SK-N-MC (cell line): Measurements from ENCODE around the gene TXNL4A.

Experiments used
- DNase-seq: peaks from one replicate; pipeline ENCODE4 v3.0.0-alpha.2; 2011; ENCODE audit warnings: low read depth, low spot score
- H3K27ac ChIP-seq: fragments of 200-600 bp; sonication (generic); 2 replicates; pipeline ENCODE4 v1.5.1; 2016; ENCODE audit warnings: mixed run types
- H3K36me3 ChIP-seq: fragments of 200-600 bp; sonication (generic); 2 replicates; pipeline ENCODE4 v1.6.1; 2017; ENCODE audit warnings: antibody characterized with exemption, low read length, mixed read lengths; ENCODE audit not compliant: insufficient read depth
- H3K4me3 ChIP-seq: fragments of 200-600 bp; sonication (generic); 2 replicates; pipeline ENCODE4 v1.5.1; 2016
- H3K9ac ChIP-seq: fragments of 200-600 bp; sonication (generic); 2 replicates; pipeline ENCODE4 v1.8.0; 2017; ENCODE audit warnings: mixed run types, mixed read lengths; ENCODE audit not compliant: insufficient read length
- H3K9me3 ChIP-seq: fragments of 200-600 bp; sonication (generic); 2 replicates; pipeline ENCODE4 v1.6.1; 2017; ENCODE audit warnings: low read depth, mild to moderate bottlenecking, antibody characterized with exemption, low read length, moderate library complexity, mixed read lengths
- EZH2 ChIP-seq: fragments of 200-600 bp; sonication (generic); IDR thresholded peaks from one replicate; pipeline ENCODE4 v1.6.1; 2017; ENCODE audit warnings: antibody characterized with exemption
- FOXP2 ChIP-seq: optimal IDR thresholded peaks from 2 replicates; pipeline ENCODE3; 2011; ENCODE audit warnings: mild to moderate bottlenecking, moderate library complexity; ENCODE audit not compliant: insufficient read depth; ENCODE audit errors: extremely low read length, control extremely low read depth
- POLR2AphosphoS5 ChIP-seq: IDR thresholded peaks from 2 replicates; pipeline ENCODE4 v1.6.1; 2012; ENCODE audit warnings: mild to moderate bottlenecking, low read depth, low read length, borderline replicate concordance

Gene TXNL4A

DNA sequence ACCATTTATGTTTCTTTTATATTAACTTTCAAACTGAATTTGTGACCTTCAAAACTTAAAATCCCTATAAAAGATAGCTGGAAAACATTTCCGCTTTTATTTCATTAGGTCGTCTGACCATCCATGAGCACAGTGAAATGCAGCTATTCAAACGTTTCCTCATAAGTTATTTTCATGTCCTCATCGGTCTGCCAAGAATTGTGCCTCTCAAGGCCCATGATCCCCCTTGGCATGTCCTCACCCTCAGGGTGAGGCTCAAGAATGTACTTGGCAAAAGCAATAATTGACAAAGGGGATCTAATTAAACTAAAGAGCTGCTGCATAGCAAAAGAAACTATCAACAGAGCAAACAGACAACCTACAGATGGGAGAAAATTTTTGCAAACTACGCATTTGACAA, 49.3 kb downstream of the TXNL4A start:
- Histone ChIP-seq H3K36me3 (peaks cover 37% of the 10 kb centered on the region), H3K9ac (no peak overlapping the region), H3K27ac (no peak overlapping the region), H3K9me3 (no peaks in the 10 kb centered on the region), H3K4me3 (no peak overlapping the region)
- DNase-seq = no peak
- TF ChIP-seq POLR2AphosphoS5 (no peak), EZH2 (no peak), FOXP2 (no peak)

DNA sequence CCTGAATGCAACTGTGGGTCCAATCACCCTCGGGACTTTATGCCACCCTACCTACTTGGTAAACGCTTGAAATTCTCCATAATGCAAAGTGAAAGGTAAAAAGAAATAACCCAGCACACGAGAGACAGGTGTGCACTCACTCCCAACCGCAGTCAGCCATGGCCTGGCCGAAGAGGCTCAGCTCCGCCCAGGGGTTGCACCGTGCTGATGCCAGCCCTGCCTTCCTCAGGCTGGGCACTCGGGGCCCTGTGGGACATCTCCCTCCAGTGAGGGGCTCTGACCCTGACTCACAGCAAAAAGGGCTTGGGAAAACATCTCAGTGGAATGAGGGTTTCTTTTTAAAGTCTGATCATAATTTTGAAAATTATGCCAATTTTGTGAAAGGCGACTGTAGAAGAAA, 50.2 kb downstream of the TXNL4A start:
- H3K36me3 ChIP-seq = peaks cover 37% of the 10 kb centered on the region
- H3K9ac ChIP-seq = no peak overlapping the region
- H3K27ac ChIP-seq = no peak overlapping the region
- no peak for DNase-seq
- no peaks in the 10 kb centered on the region for H3K9me3 ChIP-seq
- TF ChIP-seq POLR2AphosphoS5 (no peak), FOXP2 (no peak), EZH2 (no peak)
- no peak overlapping the region for H3K4me3 ChIP-seq

DNA sequence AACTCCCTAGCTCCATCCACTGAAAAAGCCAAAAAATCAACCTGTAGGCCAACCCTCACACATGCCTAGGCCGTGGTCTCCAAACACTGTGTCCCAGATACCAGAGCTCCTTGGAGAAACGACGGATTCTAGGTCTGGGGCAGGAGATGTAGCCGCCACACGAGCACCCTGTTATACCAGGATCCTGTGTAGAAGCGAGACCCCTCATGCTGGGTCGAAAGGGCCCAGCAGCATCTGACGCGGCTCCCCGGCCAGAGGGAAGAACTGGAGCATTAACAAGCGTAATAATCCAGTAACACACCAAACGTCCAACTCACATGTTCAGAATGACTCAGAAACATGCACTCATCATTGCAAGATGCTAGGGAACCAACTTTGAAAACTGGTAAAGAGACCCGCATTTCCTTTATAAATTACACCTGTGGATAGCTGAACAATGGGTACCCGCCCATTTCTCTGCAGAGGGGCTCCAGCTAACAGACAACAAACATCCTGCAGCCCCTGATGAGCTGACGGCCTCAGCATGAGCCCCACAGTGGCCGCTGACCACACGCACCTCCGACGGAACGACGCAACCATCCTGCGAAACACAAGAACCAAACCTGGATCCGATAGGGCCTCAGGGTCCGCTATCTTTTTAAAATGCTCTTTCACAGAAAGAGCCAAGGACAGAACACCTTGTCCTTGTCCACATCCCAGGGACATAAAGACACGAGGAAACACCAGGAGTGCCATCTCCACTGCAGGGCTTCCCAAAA, 51.1 kb downstream of the TXNL4A start:
- H3K27ac ChIP-seq = no peak overlapping the region
- H3K36me3 ChIP-seq = peaks cover 37% of the 10 kb centered on the region
- no peak overlapping the region for H3K4me3 ChIP-seq

DNA sequence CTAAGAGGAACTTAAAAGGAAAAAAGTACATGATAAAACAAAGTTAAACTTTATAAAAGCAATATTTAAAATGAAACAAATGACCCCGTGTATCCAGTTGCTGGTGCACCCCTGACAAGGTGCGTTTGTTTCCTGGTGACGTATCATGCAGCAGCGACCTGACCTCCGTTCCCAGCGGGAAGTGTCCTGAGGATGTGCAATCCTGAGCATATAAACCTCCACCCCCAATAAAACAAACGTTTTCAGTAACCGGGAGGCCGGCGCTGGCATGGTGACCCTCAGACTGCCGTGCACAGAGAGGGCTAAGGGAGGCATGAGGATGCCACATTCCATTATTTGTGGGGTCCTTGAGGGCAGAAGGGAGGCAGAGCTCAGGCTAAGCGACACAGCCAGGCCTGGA, 51.7 kb downstream of the TXNL4A start:
- TF ChIP-seq FOXP2 = no peak
- TF ChIP-seq EZH2 = no peak
- TF ChIP-seq POLR2AphosphoS5 = no peak
- no peak overlapping the region for H3K27ac ChIP-seq
- H3K9me3 ChIP-seq = 0 out of 2 replicates have a peak, but pooled peaks cover 4% of the 10 kb centered on the region
- no peak overlapping the region for H3K4me3 ChIP-seq
- no peak for DNase-seq
- peaks cover 34% of the 10 kb centered on the region for H3K36me3 ChIP-seq
- H3K9ac ChIP-seq = no peak overlapping the region

More for the DNA sequence above, 51.1 kb downstream of the TXNL4A start:
- TF ChIP-seq FOXP2 (no peak), POLR2AphosphoS5 (no peak), EZH2 (no peak)
- H3K9ac ChIP-seq = no peak overlapping the region
- 0 out of 2 replicates have a peak, but pooled peaks cover 1% of the 10 kb centered on the region for H3K9me3 ChIP-seq
- no peak for DNase-seq

DNA sequence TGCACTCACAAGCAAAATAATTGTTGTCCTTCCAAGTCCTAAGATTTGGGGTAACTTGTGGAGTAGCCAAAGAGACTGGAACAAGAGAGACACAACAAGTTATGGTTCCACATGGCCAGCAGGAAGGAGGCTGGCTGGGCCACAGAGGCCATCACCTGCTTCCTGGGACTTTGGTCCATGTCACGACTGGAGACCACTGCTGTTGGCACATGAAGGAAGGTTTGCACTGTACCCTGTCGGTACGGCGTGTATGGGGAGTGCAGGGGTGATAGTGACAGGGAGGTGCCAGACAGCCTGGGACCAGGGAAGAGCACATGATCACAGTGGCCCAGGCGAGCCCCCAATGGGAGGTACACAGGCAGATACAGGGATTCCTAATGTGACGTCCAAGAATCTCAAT, 52.4 kb downstream of the TXNL4A start:
- H3K36me3 ChIP-seq = peaks cover 34% of the 10 kb centered on the region
- no peak overlapping the region for H3K4me3 ChIP-seq
- H3K9ac ChIP-seq = no peak overlapping the region
- no peak for TF ChIP-seq POLR2AphosphoS5
- no peak for TF ChIP-seq EZH2
- no peak for TF ChIP-seq FOXP2
- DNase-seq = no peak
- no peak overlapping the region for H3K27ac ChIP-seq
- H3K9me3 ChIP-seq = 0 out of 2 replicates have a peak, but pooled peaks cover 4% of the 10 kb centered on the region

DNA sequence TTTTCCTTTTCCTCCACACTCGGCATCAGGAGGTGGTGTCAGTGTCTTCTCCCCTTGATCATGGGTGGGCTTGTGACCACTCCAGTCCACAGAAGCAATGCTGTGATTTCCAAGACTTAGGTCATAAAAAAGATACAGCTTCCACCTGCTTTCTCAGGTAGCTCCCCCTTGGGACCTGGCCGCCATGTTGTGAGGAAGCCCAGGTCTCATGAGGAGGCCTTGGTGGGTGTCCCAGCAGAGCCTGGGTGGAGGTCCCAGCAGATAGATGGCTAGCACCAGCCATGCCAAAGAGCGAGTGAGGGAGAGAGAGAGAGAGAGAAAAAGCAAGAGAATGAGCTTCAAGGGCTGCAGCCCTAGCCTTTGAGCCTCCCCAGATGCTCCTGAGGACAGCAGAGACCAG, 52.9 kb downstream of the TXNL4A start:
- peaks cover 34% of the 10 kb centered on the region for H3K36me3 ChIP-seq
- TF ChIP-seq POLR2AphosphoS5 = no peak
- no peak for TF ChIP-seq FOXP2
- TF ChIP-seq EZH2 = no peak
- H3K4me3 ChIP-seq = no peak overlapping the region
- no peak for DNase-seq
- H3K9me3 ChIP-seq = 0 out of 2 replicates have a peak, but pooled peaks cover 4% of the 10 kb centered on the region
- H3K9ac ChIP-seq = no peak overlapping the region
- no peak overlapping the region for H3K27ac ChIP-seq

DNA sequence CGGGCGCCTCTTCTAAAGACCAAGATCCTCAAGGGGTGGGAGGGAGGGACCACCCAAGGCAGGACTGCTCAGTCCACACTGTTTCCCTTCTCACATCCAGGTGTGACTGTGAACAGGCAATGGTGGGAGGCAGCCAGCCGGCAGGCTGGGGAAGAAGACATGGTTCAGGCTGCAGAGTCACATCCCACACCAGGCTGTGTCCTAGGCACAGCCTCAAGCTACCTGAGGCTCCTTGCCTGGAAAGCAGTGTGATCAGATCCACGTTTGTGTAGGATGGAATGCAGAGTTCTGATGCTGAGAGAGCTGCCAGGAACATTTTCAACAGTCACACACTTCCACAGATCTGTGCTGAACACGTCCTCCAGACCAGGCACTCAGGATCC, 53.3 kb downstream of the TXNL4A start:
- H3K27ac ChIP-seq = no peak overlapping the region
- TF ChIP-seq FOXP2 (no peak), POLR2AphosphoS5 (no peak)
- H3K4me3 ChIP-seq = no peak overlapping the region
- H3K9ac ChIP-seq = no peak overlapping the region
- no peak for DNase-seq
- H3K36me3 ChIP-seq = peaks cover 31% of the 10 kb centered on the region
- 0 out of 2 replicates have a peak, but pooled peaks cover 4% of the 10 kb centered on the region for H3K9me3 ChIP-seq

DNA sequence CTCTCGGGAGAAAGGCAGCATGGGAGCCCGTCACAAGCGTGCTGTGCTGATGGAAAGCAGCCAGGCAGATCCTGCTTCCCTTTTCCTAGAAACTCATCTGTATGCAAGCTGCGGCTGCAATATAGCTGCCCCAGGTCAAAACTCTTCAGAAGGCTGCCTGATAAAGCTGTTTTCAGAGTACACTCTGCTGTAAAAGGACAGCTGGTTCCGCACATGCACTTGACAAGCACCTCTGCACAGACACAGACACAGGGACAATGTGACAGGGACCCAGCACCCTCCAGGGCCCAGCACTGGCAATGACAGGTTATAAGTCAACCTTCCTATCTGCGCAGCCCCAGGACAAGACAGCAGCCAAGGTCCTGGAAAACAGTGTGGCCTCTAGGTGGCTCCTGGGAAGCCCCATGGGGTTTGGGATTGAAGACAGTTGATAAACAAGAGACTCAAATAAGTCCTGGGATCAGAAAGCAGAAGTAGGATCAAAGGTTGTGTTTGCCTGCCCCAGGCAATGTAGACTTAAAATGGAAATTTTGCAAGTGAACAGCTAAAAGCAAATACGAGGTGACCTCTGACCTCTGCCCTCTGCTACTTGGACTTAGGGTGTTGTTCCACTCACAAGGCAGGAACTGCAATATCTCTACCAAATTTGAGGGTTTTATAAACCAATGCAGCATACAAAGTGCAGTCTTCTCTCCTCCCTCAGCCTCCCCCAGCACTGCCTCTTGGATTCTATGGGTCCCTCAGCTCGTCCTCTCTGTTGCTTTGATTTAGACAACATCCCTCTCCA, 53.9 kb downstream of the TXNL4A start:
- no peak overlapping the region for H3K4me3 ChIP-seq
- no peak overlapping the region for H3K9ac ChIP-seq
- peaks cover 9% of the 10 kb centered on the region; the same call in 1 of the 2 replicates for H3K9me3 ChIP-seq
- no peak for TF ChIP-seq POLR2AphosphoS5
- TF ChIP-seq FOXP2 = no peak
- TF ChIP-seq EZH2 = no peak
- H3K27ac ChIP-seq = no peak overlapping the region
- peaks cover 37% of the 10 kb centered on the region for H3K36me3 ChIP-seq
- DNase-seq = no peak
